ENCODE data around the gene GLIPR1. TPM values are rescaled to one million over a fixed set of nuclear protein-coding genes. Genes with fewer than 3 reads are reported as not detected.
"Not testable (repeated sequence)": the region's sequence is repeated elsewhere in the genome, so short reads cannot be mapped to it uniquely, and the experiment has no call there.

The GLIPR1 gene
- polyA plus RNA-seq (ENCODE audit: insufficient read depth in 1 of 5, insufficient read length in 5 of 5, low replicate concordance in 1 of 5) = 10 to 100 TPM; 10.9 to 16.5 (median 15.5) TPM
- long read RNA-seq, donor 1, full-length matches to known transcripts = 2 of 155 reads
- long read RNA-seq, donor 1, partial matches to known transcripts = 97 of 155 reads
- long read RNA-seq, donor 1, other reads (novel, unspliced or antisense) = 56 of 155 reads
- long read RNA-seq, donor 2, full-length matches to known transcripts = 2 of 2 reads
- long read RNA-seq, donor 2, partial matches to known transcripts = 0 of 2 reads
- long read RNA-seq, donor 2, other reads (novel, unspliced or antisense) = 0 of 2 reads
- long read RNA-seq, donor 3, full-length matches to known transcripts = 5 of 148 reads
- long read RNA-seq, donor 3, partial matches to known transcripts = 104 of 148 reads
- long read RNA-seq, donor 3, other reads (novel, unspliced or antisense) = 39 of 148 reads
- long read RNA-seq, donor 4, full-length matches to known transcripts = 2 of 2 reads
- long read RNA-seq, donor 4, partial matches to known transcripts = 0 of 2 reads
- long read RNA-seq, donor 4, other reads (novel, unspliced or antisense) = 0 of 2 reads
- long read RNA-seq, donor 5, full-length matches to known transcripts = 5 of 5 reads
- long read RNA-seq, donor 5, partial matches to known transcripts = 0 of 5 reads
- long read RNA-seq, donor 5, other reads (novel, unspliced or antisense) = 0 of 5 reads
- long read RNA-seq, donor 6, full-length matches to known transcripts = 1 of 89 reads
- long read RNA-seq, donor 6, partial matches to known transcripts = 88 of 89 reads
- long read RNA-seq, donor 6, other reads (novel, unspliced or antisense) = 0 of 89 reads
- long read RNA-seq, donor 7, partial matches to known transcripts = 180 of 180 reads
- long read RNA-seq, donor 7, other reads (novel, unspliced or antisense) = 0 of 180 reads
- long read RNA-seq, donor 8, full-length matches to known transcripts = 1 of 35 reads
- long read RNA-seq, donor 8, partial matches to known transcripts = 16 of 35 reads
- long read RNA-seq, donor 8, other reads (novel, unspliced or antisense) = 18 of 35 reads

DNA sequence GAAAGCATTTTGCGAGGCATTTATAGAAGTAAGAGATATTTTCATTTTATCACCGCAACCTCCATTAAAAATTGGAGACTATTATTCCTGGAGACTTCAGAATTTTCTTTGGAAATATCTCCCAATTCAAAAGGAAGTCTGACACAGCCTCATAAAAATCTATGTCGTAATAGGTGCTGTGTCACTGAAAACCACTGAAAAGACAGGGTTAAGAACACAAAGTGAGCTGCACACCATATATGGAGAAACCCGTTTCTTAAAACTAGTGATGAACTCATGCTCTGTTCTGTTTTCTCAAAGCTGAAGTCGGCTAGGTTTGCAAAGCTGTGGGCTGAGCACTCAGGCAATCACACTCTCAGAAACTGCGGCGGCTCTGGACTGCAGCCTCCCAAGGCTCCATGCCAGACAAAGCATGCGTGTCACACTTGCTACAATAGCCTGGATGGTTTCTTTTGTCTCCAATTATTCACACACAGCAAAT is at the start of gene GLIPR1:
TSS of gene GLIPR1 (plus strand) at position 287 of the 481 bp plus-strand sequence. CDS start at position 413, 126 bp downstream.
- peak; percentile 36 to 61 for DNase-seq

DNA sequence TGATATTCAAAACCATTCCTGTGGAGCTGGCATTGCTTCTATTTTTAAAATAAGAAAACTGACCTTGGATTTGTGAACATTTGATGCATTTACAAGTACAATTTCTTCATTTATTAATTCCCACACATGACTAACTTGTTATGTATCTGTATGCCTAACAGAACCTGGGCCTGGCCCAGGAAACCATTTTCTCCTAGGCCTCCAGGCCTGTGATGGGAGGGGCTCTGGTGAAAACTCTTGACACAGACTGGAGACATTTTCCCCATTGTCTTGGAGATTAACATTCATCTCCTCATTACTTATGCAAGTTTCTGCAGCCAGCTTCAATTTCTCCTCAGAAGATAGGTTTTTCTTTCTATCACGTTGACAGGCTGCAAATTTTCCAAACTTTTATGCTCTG is 47.6 kb upstream of the GLIPR1 start:
- no peak for DNase-seq

DNA sequence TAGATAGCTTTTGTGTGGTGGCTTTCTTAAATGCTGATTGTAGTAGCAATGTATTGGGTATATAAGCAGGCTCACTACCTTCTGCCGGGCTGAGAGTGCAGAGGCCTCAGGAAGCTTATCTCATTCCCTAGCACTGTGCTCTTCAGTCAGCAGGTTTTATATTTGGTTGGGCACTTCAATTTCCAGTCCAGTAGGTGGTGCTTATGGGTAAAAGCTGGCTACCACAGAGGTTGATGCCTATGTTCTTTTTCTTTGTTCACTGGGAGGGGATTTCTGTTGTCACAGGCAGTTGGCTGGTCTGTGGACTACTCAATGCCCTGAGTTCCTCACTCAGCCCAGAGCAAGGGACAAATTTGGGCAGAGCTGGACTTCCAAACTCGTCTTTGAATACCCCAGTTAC is 43.0 kb upstream of the GLIPR1 start:
- DNase-seq = no peak

DNA sequence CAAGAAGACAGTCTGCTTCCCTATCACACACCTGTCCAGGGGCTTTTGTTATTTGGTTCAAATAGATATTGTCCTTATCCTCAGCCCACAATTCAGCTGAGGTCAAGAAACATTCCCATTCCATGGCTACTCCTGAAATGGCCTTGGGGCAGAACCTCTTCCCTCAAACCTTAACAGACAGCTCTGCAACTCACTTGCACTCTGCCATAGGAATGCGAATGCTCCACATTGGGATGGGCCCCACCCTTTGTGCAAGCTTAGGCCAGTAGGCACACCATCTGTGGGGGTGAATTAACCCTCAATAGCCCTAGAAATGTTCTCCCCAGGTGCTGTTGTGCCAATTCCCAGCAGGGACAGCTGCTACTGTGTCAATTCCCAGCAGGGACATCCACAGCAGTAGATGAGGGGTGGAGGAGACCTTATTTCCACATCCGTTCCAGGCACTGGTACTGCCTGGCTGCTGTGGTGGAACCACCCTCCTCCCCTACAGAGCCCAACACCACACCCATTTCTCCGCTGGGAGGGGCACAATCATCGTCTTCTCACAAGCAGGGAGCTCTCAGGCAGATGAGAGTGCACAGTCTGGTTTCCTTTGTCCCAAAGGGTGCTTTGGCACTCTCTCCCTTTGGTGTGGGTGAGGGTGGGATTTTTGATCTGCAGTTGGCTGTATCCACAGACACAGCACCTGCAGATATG is 42.3 kb upstream of the GLIPR1 start:
- DNase-seq = no peak

DNA sequence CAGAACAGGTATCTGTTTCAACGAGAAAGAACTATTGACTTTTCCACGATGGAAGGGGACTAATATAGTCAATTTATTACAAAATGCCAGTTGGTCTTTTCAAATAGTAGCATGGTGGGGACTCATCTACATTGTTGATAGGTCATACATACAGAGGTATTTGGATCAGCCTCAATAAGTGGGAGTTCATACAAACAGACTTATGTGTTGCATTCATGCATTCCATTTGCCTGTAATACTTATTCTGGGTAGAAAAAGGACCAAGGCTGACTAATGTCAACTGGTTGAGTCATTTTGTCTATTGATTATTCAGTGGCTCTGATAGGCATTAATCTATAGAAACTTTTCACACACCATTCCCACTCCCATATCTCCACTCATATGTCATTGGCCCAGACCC is 41.5 kb upstream of the GLIPR1 start:
- no peak for DNase-seq

DNA sequence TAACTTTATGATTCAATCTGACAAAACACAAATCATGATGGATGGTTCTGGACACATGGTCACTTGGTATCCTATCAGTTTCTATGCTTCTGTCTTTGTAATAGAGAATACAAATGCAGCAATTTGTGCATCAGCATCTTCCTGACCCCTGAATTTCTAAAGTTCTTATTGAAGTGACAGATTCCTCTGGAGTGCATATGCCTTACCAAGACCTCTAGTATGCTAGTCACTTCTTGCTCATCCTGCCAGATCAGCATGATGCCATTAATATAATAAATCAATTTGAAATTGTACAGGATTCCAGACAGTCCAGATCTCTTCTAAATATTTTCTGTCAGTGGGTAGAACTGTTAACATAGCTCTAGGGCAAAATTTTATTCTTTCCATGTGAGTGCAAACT is 40.6 kb upstream of the GLIPR1 start:
- DNase-seq = no peak

DNA sequence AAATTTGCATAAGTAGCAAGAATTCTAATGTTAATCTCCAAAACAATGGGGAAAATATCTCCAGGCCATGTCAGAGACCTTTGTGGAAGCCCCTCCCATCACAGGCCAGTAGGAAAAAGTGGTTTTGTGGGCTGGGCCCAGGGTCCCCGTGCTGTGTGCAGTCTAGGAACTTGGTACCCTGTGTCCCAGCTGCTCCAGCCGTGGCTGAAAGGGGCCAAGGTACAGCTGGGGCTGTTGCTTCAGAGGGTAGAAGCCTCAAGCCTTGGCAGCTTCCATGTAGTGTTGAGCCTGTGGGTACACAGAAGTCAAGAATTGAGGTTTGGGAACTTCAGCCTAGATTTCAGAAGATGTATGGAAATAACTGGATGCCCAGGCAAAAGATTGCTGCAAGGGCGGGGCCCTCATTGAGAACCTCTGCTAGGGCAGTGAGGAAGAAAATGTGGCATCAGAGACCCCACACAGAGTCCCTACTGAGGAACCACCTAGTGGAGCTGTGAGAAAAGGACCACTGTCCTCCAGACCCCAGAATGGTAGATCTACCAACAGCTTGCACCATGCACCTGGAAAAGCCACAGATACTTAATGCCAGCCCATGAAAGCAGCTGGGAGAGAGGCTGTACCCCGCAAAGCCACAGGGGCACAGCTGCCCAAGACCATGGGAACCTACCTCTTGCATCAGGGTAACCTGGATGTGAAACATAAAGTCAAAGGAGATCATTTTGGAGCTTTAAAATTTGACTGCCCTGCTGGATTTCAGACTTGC is 38.7 kb upstream of the GLIPR1 start:
- DNase-seq = not testable (repeated sequence)

DNA sequence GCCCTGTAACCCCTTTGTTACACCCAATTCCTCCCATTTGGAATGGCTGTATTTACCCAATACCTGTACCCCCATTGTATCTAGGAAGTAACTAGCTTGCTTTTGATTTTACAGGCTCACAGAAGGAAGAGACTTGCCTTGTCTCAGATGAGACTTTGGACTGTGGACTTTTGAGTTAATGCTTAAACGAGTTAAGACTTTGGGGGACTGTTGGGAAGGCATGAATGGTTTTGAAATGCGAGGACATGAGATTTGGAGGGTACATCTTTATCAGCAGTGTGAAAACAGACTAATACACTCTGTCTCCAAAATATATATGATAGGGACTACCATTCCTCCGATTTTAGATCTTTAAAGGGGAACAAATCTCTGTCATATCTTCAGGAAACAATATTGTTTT is 38.1 kb upstream of the GLIPR1 start:
- DNase-seq = not testable (repeated sequence)

DNA sequence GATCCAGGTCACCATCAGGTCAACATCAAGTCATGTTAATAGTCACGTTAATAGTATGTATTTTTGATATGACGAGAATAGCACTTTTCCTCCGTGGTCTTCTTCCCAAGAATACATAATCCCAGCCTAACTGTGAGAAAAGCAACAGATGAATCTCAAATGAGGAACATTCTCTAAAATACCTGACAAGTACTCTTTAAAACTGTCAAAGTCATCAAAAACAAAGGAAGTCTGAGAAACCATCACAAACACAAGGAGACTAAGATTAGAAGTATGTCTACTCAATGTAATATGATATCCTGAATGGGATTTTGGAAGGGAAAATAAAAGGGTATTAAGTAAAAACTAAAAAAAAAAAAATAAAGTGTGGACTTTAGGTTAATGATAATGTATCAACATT is 36.8 kb upstream of the GLIPR1 start:
- no peak for DNase-seq

DNA sequence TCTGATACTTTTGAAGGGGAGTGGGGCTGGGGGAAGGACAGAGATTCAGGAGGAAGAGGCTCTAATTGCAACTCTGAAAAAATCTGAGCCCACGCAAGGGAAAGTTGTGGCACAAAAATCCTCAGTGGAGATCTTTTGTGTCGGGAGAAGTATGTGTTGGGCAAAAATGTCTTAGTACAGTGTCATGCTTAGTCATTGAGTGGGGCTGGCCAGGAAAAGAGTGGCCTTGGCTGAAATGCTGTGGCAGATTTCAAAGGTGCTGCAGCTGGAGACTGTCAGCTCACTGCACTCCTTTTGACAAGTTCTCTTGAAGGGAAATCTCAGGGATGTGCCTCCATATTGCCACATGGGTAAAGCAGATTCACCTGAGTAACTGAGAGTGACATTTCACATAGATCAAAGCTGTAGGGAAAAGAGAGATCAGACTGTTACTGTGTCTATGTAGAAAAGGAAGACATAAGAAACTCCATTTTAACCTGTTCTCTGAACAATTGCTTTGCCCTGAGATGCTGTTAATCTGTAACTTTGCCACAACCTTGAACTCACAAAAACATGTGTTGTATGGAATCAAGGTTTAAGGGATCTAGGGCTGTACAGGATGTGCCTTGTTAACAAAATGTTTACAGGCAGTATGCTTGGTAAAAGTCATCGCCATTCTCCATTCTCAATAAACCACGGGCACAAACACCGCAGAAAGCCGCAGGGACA is 36.0 kb upstream of the GLIPR1 start:
- no peak for DNase-seq

DNA sequence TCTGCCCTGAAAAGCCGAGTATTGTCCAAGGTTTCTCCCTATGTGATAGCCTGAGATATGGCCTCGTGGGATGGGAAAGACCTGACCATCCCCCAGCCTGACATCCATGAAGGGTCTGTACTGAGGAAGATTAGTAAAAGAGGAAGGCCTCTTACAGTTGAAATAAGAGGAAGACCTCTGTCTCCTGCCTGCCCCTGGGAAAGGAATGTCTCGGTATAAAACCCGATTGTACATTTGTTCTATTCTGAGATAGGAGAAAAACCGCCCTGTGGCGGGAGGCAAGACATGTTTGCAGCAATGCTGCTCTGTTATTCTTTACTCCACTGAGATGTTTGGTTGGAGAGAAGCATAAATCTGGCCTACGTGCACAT is 35.4 kb upstream of the GLIPR1 start:
- not testable (repeated sequence) for DNase-seq

DNA sequence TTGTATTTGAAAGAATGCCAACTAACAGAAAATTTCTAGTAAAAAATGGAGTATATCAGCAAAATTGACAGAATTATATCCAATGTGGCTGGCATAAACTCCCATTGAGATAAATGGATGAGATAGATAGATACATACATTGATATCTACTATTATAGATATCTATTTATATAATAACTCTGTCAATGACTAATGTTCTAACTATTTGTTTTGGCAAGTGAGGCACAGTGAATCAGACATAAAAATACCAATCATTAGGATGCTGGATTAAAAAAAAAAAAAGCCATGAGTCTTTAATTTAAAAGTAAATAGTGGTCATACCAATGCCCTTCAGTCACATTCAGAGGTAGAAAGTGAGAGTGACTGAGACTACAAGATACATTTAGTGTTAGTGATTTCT is 33.7 kb upstream of the GLIPR1 start:
- DNase-seq = no peak

DNA sequence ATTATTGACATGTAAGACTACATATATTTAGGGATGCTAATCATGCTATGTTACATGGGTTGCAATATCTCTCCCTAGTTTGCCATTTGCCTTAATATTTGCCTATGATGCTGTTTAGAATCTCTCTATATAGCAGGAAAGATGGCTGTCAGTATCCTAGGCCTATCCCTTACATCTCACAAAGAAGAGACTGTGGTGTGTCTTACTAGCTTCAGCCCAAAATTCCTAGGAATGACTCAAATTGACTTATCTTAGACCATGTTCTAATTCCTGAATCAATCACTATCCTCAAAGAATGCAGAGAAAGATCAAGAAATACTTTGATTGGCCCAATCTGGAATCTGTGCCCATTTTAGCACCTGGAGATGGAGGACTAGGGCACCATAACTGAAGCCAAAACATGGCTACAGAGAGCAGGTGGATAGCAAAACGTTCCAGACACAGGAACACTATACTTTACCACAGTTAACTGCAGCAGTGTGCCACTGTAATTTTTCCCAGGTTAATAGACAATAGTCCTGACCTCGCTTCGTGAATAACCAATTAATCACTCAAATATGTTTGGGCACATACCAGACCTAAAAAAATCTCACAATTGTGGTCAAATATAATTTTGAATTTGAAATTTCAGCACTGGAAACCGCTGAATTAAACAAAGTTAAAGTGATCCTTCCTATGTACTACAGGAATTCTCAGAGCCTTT is 32.7 kb upstream of the GLIPR1 start:
- DNase-seq = no peak

DNA sequence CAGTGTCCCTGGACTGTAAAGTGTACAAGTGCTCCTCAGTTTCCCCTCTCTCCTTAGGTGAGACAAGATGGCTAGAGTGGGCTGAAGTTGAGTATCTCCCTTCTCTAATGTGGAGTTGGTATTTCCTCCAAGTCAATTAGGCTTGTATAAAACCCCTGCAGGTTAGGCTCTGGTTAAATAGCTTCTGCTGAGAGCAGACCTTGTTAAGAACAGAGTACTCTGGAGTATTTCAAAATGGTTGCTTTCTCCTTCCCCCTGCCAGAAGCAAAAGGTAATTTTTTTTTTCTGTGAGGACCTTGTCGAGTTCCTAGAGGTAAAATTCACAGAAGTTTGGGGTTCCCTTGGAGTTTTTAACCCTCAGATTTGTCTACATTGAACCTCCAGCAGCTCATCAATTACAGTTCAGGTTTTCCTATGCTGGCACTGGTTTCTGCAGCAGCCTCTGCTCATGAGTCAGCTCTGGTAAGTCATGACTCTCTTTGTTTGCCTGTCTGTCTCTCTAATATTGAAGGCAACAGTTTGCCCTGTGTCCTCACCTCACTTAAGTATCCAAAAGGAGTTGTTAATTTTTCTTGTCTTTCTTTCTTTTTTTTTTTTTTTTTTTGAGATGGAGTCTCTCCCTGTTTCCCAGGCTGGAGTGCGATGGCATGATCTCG is 27.8 kb upstream of the GLIPR1 start:
- DNase-seq = no peak

DNA sequence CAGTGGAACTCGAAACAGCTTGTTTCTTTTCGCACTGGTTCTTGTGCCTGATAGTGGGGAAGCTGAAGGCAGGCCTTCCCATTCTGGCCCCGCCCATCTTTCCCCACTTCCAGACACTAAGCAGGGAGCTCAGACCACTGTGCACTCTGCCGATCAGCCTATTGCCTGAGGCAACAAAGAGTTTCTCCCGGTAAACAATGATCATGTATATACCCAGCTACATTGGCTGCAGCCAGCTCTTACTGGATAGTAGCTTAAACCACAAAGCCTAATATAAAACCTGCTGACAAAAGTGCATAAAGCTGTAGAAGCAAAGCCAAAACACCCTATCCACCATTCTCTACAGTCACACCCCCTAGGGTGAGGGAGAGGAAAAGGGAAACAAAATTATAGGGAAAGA is 24.7 kb upstream of the GLIPR1 start:
- DNase-seq = no peak

DNA sequence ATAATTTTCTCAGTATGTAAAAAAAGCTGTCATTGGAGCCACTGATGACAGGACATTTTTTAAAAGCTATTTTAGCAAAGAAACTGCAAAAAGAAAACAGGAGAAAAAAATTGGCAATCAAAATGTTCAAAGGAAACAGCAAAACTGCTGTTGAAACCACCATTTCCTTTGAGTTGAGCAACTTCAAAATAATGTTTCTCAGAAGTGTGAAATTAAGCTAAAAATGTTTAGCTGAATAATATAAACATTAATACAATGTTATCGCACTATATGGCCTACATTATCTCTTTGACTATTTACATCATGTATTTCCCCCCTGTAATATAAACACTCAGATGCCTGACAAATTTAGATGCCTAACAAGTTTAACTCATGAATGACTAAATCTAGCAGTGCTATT is 23.4 kb upstream of the GLIPR1 start:
- no peak for DNase-seq

DNA sequence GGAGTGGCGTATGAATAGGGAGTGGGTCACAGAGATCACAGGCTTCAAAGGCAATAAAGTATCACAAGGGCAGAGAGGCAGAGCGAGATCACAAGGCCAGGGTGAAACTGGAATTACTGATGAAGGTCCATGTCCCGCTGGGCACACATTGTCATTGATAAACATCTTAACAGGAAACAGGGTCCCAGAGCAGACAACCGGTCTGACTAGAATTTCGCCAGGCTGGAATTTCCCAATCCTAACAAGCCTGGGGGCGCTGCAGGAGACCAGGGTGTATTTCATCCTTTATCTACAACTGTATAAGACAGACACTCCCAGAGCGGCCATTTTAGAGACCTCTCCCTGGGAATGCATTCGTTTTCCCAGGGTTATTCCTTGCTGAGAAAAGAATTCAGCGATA is 22.7 kb upstream of the GLIPR1 start:
- DNase-seq = not testable (repeated sequence)

DNA sequence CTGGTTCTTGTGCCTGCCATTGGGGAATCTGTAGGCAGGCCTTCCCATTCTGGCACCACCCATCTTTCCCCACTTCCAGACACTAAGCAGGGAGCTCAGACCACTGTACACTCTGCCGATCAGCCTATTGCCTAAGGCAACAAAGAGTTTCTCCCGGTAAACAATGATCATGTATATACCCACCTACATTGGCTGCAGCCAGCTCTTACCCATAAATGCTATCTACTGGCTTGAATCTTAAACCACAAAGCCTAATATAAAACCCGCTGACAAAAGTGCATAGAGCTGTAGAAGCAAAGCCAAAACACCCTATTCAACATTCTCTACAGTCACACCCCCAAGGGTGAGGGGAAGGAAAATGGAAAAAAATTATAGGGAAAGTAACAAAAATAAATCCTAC is 20.8 kb upstream of the GLIPR1 start:
- DNase-seq = no peak

DNA sequence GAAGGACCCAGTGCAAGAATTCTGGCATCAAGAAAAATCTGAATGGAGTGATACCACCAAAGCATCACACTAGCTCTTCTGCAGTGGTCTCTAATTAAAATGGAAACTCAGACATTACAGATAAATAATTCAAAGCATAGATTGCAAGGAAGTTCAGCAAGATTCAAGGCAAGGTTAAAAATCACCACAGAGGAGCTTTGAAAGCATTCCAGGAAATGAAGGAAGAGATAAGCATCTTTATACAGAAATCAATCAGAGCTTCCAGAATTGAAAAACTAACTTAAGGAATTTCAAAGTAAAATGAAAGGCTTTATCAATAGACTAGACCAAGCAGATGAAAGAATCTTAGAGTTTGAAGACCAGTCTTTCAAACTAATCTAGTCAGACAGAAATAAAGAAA is 20.4 kb upstream of the GLIPR1 start:
- DNase-seq = no peak
